NCI-H82 treated with DMSO at 0.1 percent for 48 hours (cell line): ENCODE data around the gene SPECC1.
"Not testable (repeated sequence)": the region's sequence is repeated elsewhere in the genome, so short reads cannot be mapped to it uniquely, and the experiment has no call there.

Experiments used
- DNase-seq: peaks from one replicate; lab custom pipeline; 2025; ENCODE audit not compliant: unreplicated experiment; lab: John Stamatoyannopoulos, UW

The SPECC1 gene

GRCh38 chr17:20228410-20228809 lies 219.3 kb downstream of the SPECC1 start:
- DNase-seq: no peak

GRCh38 chr17:20228860-20229259 lies 219.7 kb downstream of the SPECC1 start:
- no peak for DNase-seq

- DNase-seq: no peak
Observed at GRCh38 chr17:20230924-20231323, 221.8 kb downstream of the SPECC1 start.

GRCh38 chr17:20232611-20233010 lies 223.5 kb downstream of the SPECC1 start:
- DNase-seq: no peak

GRCh38 chr17:20234276-20234675 lies 225.1 kb downstream of the SPECC1 start:
- no peak for DNase-seq

- DNase-seq: no peak
Observed at GRCh38 chr17:20235747-20236146, 226.6 kb downstream of the SPECC1 start.

- no peak for DNase-seq
Observed at GRCh38 chr17:20236578-20237227, 227.5 kb downstream of the SPECC1 start.

- DNase-seq: not testable (repeated sequence)
Observed at GRCh38 chr17:20239776-20240175, 230.6 kb downstream of the SPECC1 start.

- no peak for DNase-seq
Observed at GRCh38 chr17:20241855-20242254, 232.7 kb downstream of the SPECC1 start.

GRCh38 chr17:20242271-20242670 lies 233.1 kb downstream of the SPECC1 start:
- no peak for DNase-seq

GRCh38 chr17:20243524-20243923 lies 234.4 kb downstream of the SPECC1 start:
- DNase-seq: no peak

GRCh38 chr17:20244671-20245070 lies 235.5 kb downstream of the SPECC1 start:
- DNase-seq: no peak

GRCh38 chr17:20246692-20247091 lies 237.5 kb downstream of the SPECC1 start:
- no peak for DNase-seq

GRCh38 chr17:20253323-20253722 lies 244.2 kb downstream of the SPECC1 start:
- DNase-seq: no peak

GRCh38 chr17:20254541-20254940 lies 245.4 kb downstream of the SPECC1 start:
- no peak for DNase-seq

GRCh38 chr17:20256144-20256543 lies 247.0 kb downstream of the SPECC1 start:
- DNase-seq: no peak

- no peak for DNase-seq
Observed at GRCh38 chr17:20257008-20257407, 247.8 kb downstream of the SPECC1 start.

GRCh38 chr17:20257798-20258197 lies 248.6 kb downstream of the SPECC1 start:
- DNase-seq: no peak

- DNase-seq: no peak
Observed at GRCh38 chr17:20259668-20260067, 250.5 kb downstream of the SPECC1 start.

- no peak for DNase-seq
Observed at GRCh38 chr17:20260268-20260667, 251.1 kb downstream of the SPECC1 start.

- DNase-seq: no peak
Observed at GRCh38 chr17:20262226-20263114, 253.3 kb downstream of the SPECC1 start.

- DNase-seq: not testable (repeated sequence)
Observed at GRCh38 chr17:20263115-20263433, 253.9 kb downstream of the SPECC1 start.
